Stomach (tissue), 4 donors: ENCODE measurements around the gene IQCM.

Experiments used
- EP300 ChIP-seq: sonication (generic); formaldehyde crosslinking; IDR thresholded peaks from one replicate; pipeline ENCODE4 v1.6.1; 2017; ENCODE audit warnings: antibody characterized with exemption
- TF ChIP-seq, protein P1 (sequence below), 7 experiments: fragments of 450-650 bp in 4 of 7; fragments of 200-600 bp in 3 of 7; sonication (generic) in 3 of 7; IDR thresholded peaks; one replicate each; pipeline ENCODE4 v1.5.1; 2016 to 2019; ENCODE audit warnings: antibody characterized with exemption in 7 of 7, control low read depth in 2 of 7, mild to moderate bottlenecking in 1 of 7

DNA sequence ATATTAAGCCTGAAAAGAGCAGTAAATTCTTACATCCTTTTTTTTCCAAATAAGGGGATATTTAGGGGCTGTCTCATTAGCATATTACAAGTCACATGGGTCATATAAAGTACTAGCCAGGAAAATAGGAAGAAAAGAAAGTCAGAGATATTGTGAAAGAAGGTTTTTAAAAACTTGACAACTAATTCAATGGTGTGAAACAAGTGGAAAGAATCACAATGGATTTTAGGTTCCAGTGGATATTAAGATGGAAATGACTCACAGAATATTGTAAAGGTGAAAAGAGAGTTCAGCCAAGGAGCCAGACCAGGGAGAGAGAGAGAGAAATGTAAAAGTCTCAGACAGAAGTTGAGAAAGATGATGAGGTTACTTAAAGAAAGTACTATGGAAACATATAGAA is 297.2 kb downstream of the IQCM start:
- TF ChIP-seq EP300, result no peak
- TF ChIP-seq, protein P1, sequence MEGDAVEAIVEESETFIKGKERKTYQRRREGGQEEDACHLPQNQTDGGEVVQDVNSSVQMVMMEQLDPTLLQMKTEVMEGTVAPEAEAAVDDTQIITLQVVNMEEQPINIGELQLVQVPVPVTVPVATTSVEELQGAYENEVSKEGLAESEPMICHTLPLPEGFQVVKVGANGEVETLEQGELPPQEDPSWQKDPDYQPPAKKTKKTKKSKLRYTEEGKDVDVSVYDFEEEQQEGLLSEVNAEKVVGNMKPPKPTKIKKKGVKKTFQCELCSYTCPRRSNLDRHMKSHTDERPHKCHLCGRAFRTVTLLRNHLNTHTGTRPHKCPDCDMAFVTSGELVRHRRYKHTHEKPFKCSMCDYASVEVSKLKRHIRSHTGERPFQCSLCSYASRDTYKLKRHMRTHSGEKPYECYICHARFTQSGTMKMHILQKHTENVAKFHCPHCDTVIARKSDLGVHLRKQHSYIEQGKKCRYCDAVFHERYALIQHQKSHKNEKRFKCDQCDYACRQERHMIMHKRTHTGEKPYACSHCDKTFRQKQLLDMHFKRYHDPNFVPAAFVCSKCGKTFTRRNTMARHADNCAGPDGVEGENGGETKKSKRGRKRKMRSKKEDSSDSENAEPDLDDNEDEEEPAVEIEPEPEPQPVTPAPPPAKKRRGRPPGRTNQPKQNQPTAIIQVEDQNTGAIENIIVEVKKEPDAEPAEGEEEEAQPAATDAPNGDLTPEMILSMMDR (IDR thresholded peaks at IDR 0.05), result no peak
